Smooth muscle cell (in vitro differentiated cells): ENCODE results near the gene SSR3. TPM values are rescaled to one million over a fixed set of nuclear protein-coding genes. Genes with fewer than 3 reads are reported as not detected.
"Not testable (repeated sequence)": the region's sequence is repeated elsewhere in the genome, so short reads cannot be mapped to it uniquely, and the experiment has no call there.

Experiments used
- DNase-seq: peaks from one replicate; lab custom pipeline; 2025; ENCODE audit not compliant: unreplicated experiment; lab: John Stamatoyannopoulos, UW
- H2AFZ ChIP-seq: fragments of 200-600 bp; sonication (generic); 2 replicates; pipeline ENCODE4 v1.6.0; 2016; ENCODE audit warnings: antibody characterized with exemption, low read depth, mild to moderate bottlenecking
- H3F3A ChIP-seq: fragments of 200-600 bp; sonication (generic); 2 replicates; pipeline ENCODE4 v1.6.0; 2017; ENCODE audit warnings: antibody characterized with exemption, low read depth
- H3K27ac ChIP-seq: fragments of 200-600 bp; sonication (generic); 2 replicates; pipeline ENCODE4 v1.5.1; 2016; ENCODE audit warnings: low read depth, mild to moderate bottlenecking
- H3K27me3 ChIP-seq: fragments of 200-600 bp; sonication (generic); 2 replicates; pipeline ENCODE4 v1.6.1; 2016; ENCODE audit warnings: low read depth, mild to moderate bottlenecking
- H3K36me3 ChIP-seq: fragments of 200-600 bp; sonication (generic); 2 replicates; pipeline ENCODE4 v1.5.1; 2016; ENCODE audit warnings: low read depth
- H3K4me1 ChIP-seq: fragments of 200-600 bp; sonication (generic); 2 replicates; pipeline ENCODE4 v1.5.1; 2016; ENCODE audit warnings: low read depth
- H3K4me2 ChIP-seq: fragments of 200-600 bp; sonication (generic); 2 replicates; pipeline ENCODE4 v1.6.0; 2016; ENCODE audit warnings: mild to moderate bottlenecking
- H3K4me3 ChIP-seq: fragments of 200-600 bp; sonication (generic); 2 replicates; pipeline ENCODE4 v1.5.1; 2016; ENCODE audit warnings: mild to moderate bottlenecking
- H3K79me2 ChIP-seq: fragments of 200-600 bp; sonication (generic); 2 replicates; pipeline ENCODE4 v1.6.0; 2016; ENCODE audit warnings: low read depth, mild to moderate bottlenecking
- H3K9ac ChIP-seq: fragments of 200-600 bp; sonication (generic); 2 replicates; pipeline ENCODE4 v1.6.0; 2016; ENCODE audit warnings: low read depth
- H3K9me3 ChIP-seq: fragments of 200-600 bp; sonication (generic); replicated peaks from 2 replicates; pipeline ENCODE4 v1.5.1; 2016; ENCODE audit warnings: low read depth
- H4K20me1 ChIP-seq: fragments of 200-600 bp; sonication (generic); 2 replicates; pipeline ENCODE4 v1.6.0; 2016; ENCODE audit warnings: low read depth
- CTCF ChIP-seq: fragments of 200-600 bp; sonication (generic); IDR thresholded peaks from 2 replicates; pipeline ENCODE4 v1.5.1; 2017; ENCODE audit warnings: borderline replicate concordance, mild to moderate bottlenecking, antibody characterized with exemption; ENCODE audit not compliant: insufficient read depth, poor library complexity, severe bottlenecking
- WGBS: methylation state at CpG from one replicate; pipeline ENCODE4 v1.1.7; 2016; ENCODE audit warnings: low lambda C conversion rate; 5-methylcytosine and 5-hydroxymethylcytosine counted together
- polyA plus RNA-seq: library from polyadenylated mRNA; unstranded; fragments of >200 nt; fragmentation: Nextera tagmentation; extraction: Ambion mirVana; gene quantifications from 2 replicates; pipeline ENCODE4 v1.2.1, GENCODE V29; 2016
- total RNA-seq: library from RNA; depleted of rRNA; stranded (reverse); fragments of >200 nt; gene quantifications from 2 replicates; pipeline ENCODE4 v1.2.3, GENCODE V29; 2014

SSR3 gene
- total and polyA plus RNA-seq, 2 experiments from 2014 or later, result 325 to 370 TPM

- H3K9ac ChIP-seq, result no peak overlapping the region
- no peak for DNase-seq
- H3K4me1 ChIP-seq, result no peaks in the 10 kb centered on the region
- no peaks in the 10 kb centered on the region for H3K36me3 ChIP-seq
- no peaks in the 10 kb centered on the region for H3F3A ChIP-seq
- H2AFZ ChIP-seq, result no peak overlapping the region
- H3K27ac ChIP-seq, result no peak overlapping the region
- H3K79me2 ChIP-seq, result no peaks in the 10 kb centered on the region
- H3K4me3 ChIP-seq, result no peak overlapping the region
- no peaks in the 10 kb centered on the region for H3K9me3 ChIP-seq
- TF ChIP-seq CTCF, result no peak
- H4K20me1 ChIP-seq, result no peaks in the 10 kb centered on the region
- H3K27me3 ChIP-seq, result no peaks in the 10 kb centered on the region
- 92% methylated on average over 6 of the region's 6 CpGs for WGBS
- no peak overlapping the region for H3K4me2 ChIP-seq
Observed at GRCh38 chr3:156598413-156598812, 43.5 kb upstream of the SSR3 start.

- no peak for DNase-seq
- H3K4me1 ChIP-seq, result no peaks in the 10 kb centered on the region
- no peaks in the 10 kb centered on the region for H3K79me2 ChIP-seq
- no peaks in the 10 kb centered on the region for H3F3A ChIP-seq
- H2AFZ ChIP-seq, result peak overlapping the region; percentile 18
- WGBS, result 64% methylated on average over 7 of the region's 7 CpGs
- no peak overlapping the region for H3K9ac ChIP-seq
- no peak overlapping the region for H3K4me2 ChIP-seq
- TF ChIP-seq CTCF, result no peak
- H3K4me3 ChIP-seq, result no peak overlapping the region
- no peaks in the 10 kb centered on the region for H3K9me3 ChIP-seq
- H4K20me1 ChIP-seq, result no peaks in the 10 kb centered on the region
- no peaks in the 10 kb centered on the region for H3K36me3 ChIP-seq
- H3K27ac ChIP-seq, result no peak overlapping the region
- no peaks in the 10 kb centered on the region for H3K27me3 ChIP-seq
Observed at GRCh38 chr3:156594219-156594683, 39.3 kb upstream of the SSR3 start.

GRCh38 chr3:156593814-156594213 is 38.9 kb upstream of the SSR3 start:
- no peak for TF ChIP-seq CTCF
- Histone ChIP-seq H3K27ac (no peak overlapping the region), H3K79me2 (no peaks in the 10 kb centered on the region), H3K4me1 (no peaks in the 10 kb centered on the region), H2AFZ (peak overlapping the region; percentile 18), H4K20me1 (no peaks in the 10 kb centered on the region), H3K36me3 (no peaks in the 10 kb centered on the region), H3F3A (no peaks in the 10 kb centered on the region), H3K4me3 (no peak overlapping the region), H3K27me3 (no peaks in the 10 kb centered on the region), H3K9me3 (no peaks in the 10 kb centered on the region), H3K4me2 (no peak overlapping the region), H3K9ac (no peak overlapping the region)
- DNase-seq, result no peak

GRCh38 chr3:156589806-156590205 is 34.9 kb upstream of the SSR3 start:
- H3F3A ChIP-seq, H4K20me1 ChIP-seq, H3K27me3 ChIP-seq, H3K9me3 ChIP-seq, H3K4me2 ChIP-seq, H3K79me2 ChIP-seq, H3K27ac ChIP-seq, H3K4me3 ChIP-seq, H3K36me3 ChIP-seq, DNase-seq, H3K4me1 ChIP-seq, H2AFZ ChIP-seq, H3K9ac ChIP-seq: not testable (repeated sequence)
- 92% methylated on average over 5 of the region's 5 CpGs for WGBS
